HCT116 (cell line): ENCODE measurements around the gene ITIH3. TPM values are rescaled to one million over a fixed set of nuclear protein-coding genes. Genes with fewer than 3 reads are reported as not detected.

Source experiments
- ATAC-seq: fragments of 200-7000 bp; cut with Tn5 transposase; 2 replicates; pipeline ENCODE4 v1.9.1; 2020; ENCODE audit warnings: mild to moderate bottlenecking, moderate library complexity
- BruUV-seq: library from RNA; stranded (reverse); fragments of 400-500 nt; replicated peaks from 2 replicates; lab custom pipeline; 2021; lab: Mats Ljungman, UMichigan
- CTCF ChIA-PET: fragments of 300-600 bp; sonication (Branson Sonifier 250); formaldehyde crosslinking; loops from one replicate; lab custom pipeline; 2021; ENCODE audit warnings: antibody characterized with exemption; lab: Charles Lee
- POLR2A ChIA-PET: fragments of 300-600, 350-600 bp; sonication (Branson Sonifier 250); formaldehyde crosslinking; loops from one replicate; lab custom pipeline; 2021; ENCODE audit warnings: antibody characterized with exemption; lab: Charles Lee
- RAD21 ChIA-PET, 2 experiments: fragments of 300-600 bp; sonication (Branson Sonifier 250); formaldehyde crosslinking; loops; one replicate each; lab custom pipeline; 2023; ENCODE audit warnings: low total read pairs in 2 of 2; ENCODE audit not compliant: uncharacterized antibody in 2 of 2, unreplicated experiment in 2 of 2, low non-redundant PET in 1 of 2; lab: Charles Lee
- DNase-seq: peaks from one replicate; pipeline ENCODE4 v3.0.0-alpha.2; 2010; ENCODE audit warnings: low read depth, low spot score
- H2AFZ ChIP-seq: fragments of 200-600 bp; shearing (Covaris generic), sonication (generic); 2 replicates; pipeline ENCODE4 v1.6.1; 2017; ENCODE audit warnings: low read depth, mixed run types, mixed read lengths, antibody characterized with exemption, low read length; ENCODE audit not compliant: poor library complexity, severe bottlenecking
- H3K27ac ChIP-seq: 2 replicates; pipeline ENCODE4 v1.5.1; 2012; ENCODE audit warnings: low read depth, low read length
- H3K27me3 ChIP-seq: fragments of 200-600 bp; sonication (generic); 2 replicates; pipeline ENCODE4 v1.6.1; 2016; ENCODE audit warnings: mixed run types, low read length, mixed read lengths; ENCODE audit not compliant: insufficient read depth
- H3K36me3 ChIP-seq, 2 experiments: fragments of 200-500 bp in 1 of 2; fragments of 200-600 bp in 1 of 2; sonication (Bioruptor generic) in 1 of 2; sonication (generic) in 1 of 2; 2 replicates each; pipeline versions ENCODE4 v1.5.1 to v1.6.1; 2014 to 2016; ENCODE audit warnings: low read length in 2 of 2, inconsistent platforms in 1 of 2, mixed read lengths in 1 of 2, mixed run types in 1 of 2; ENCODE audit not compliant: insufficient read depth in 2 of 2, control insufficient read depth in 1 of 2
- H3K4me1 ChIP-seq, 2 experiments: fragments of 200-600 bp in 1 of 2; sonication (generic) in 1 of 2; 2 replicates each; pipeline versions ENCODE4 v1.5.1 to v1.6.1; 2012 to 2017; ENCODE audit warnings: low read length in 2 of 2, inconsistent platforms in 1 of 2, mild to moderate bottlenecking in 1 of 2, mixed read lengths in 1 of 2, mixed run types in 1 of 2, moderate library complexity in 1 of 2; ENCODE audit not compliant: insufficient read depth in 2 of 2, control insufficient read depth in 1 of 2
- H3K4me2 ChIP-seq: fragments of 200-600 bp; sonication (generic); 2 replicates; pipeline ENCODE4 v1.6.1; 2017; ENCODE audit warnings: mixed run types, low read length, mixed read lengths
- H3K4me3 ChIP-seq, 2 experiments: fragments of 200-600 bp in 1 of 2; sonication (generic) in 1 of 2; replicated peaks in 1 of 2; 2 replicates each; pipeline ENCODE4 v1.5.1; 2011 to 2016; ENCODE audit warnings: low read length in 2 of 2, control low read depth in 1 of 2, low read depth in 1 of 2, mild to moderate bottlenecking in 1 of 2, mixed read lengths in 1 of 2, mixed run types in 1 of 2
- H3K79me2 ChIP-seq: fragments of 200-600 bp; sonication (generic); 2 replicates; pipeline ENCODE4 v1.6.1; 2017; ENCODE audit warnings: mild to moderate bottlenecking, mixed run types, low read length, moderate library complexity, mixed read lengths; ENCODE audit not compliant: insufficient read depth
- H3K9ac ChIP-seq: fragments of 200-600 bp; sonication (generic); 2 replicates; pipeline ENCODE4 v1.6.1; 2016; ENCODE audit warnings: low read length, mixed read lengths
- H3K9me2 ChIP-seq: fragments of 200-600 bp; sonication (generic), shearing (Covaris generic); 2 replicates; pipeline ENCODE4 v1.6.1; 2017; ENCODE audit warnings: mixed run types, mild to moderate bottlenecking, moderate library complexity; ENCODE audit not compliant: insufficient read depth
- H3K9me3 ChIP-seq, 2 experiments: fragments of 200-500 bp in 1 of 2; fragments of 200-600 bp in 1 of 2; sonication (Bioruptor generic) in 1 of 2; sonication (generic) in 1 of 2; 2 replicates each; pipeline ENCODE4 v1.6.1; 2014 to 2017; ENCODE audit warnings: low read length in 2 of 2, mixed read lengths in 2 of 2, inconsistent platforms in 1 of 2, low read depth in 1 of 2, mild to moderate bottlenecking in 1 of 2, mixed run types in 1 of 2, moderate library complexity in 1 of 2; ENCODE audit not compliant: control insufficient read depth in 1 of 2, insufficient read depth in 1 of 2
- H4K20me1 ChIP-seq: fragments of 200-600 bp; sonication (generic), shearing (Covaris generic); 2 replicates; pipeline ENCODE4 v1.6.1; 2017; ENCODE audit warnings: mixed run types, mild to moderate bottlenecking, moderate library complexity; ENCODE audit not compliant: insufficient read depth
- CEBPB ChIP-seq: IDR thresholded peaks from 2 replicates; pipeline ENCODE4 v1.6.1; 2012; ENCODE audit warnings: low read depth
- CTCF ChIP-seq, 3 experiments: fragments of 200-600 bp in 1 of 3; sonication (generic) in 1 of 3; IDR thresholded peaks in 2 of 3; conservative IDR thresholded peaks in 1 of 3; 2 replicates each; pipeline ENCODE4 v1.5.1; 2012 to 2017; ENCODE audit warnings: low read depth in 2 of 3, low read length in 2 of 3, antibody characterized with exemption in 1 of 3, borderline replicate concordance in 1 of 3, control low read depth in 1 of 3, mild to moderate bottlenecking in 1 of 3, mixed read lengths in 1 of 3, mixed run types in 1 of 3, moderate library complexity in 1 of 3; ENCODE audit not compliant: insufficient read depth in 1 of 3
- EZH2phosphoT487 ChIP-seq: fragments of 200-600 bp; IDR thresholded peaks from 2 replicates; pipeline ENCODE4 v1.6.1; 2018; ENCODE audit warnings: antibody characterized with exemption, borderline replicate concordance
- POLR2A ChIP-seq: IDR thresholded peaks from 2 replicates; pipeline ENCODE4 v1.7.0; 2011; ENCODE audit warnings: borderline replicate concordance; ENCODE audit not compliant: insufficient read depth, insufficient read length; ENCODE audit errors: extremely low read depth
- REST ChIP-seq: IDR thresholded peaks from 2 replicates; pipeline ENCODE4 v1.6.1; 2012; ENCODE audit warnings: low read depth
- ZNF274 ChIP-seq: fragments of 200-500 bp; sonication (Bioruptor generic); IDR thresholded peaks from 2 replicates; pipeline ENCODE4 v1.6.1; 2014; ENCODE audit warnings: mild to moderate bottlenecking, low read depth, low read length, inconsistent platforms
- intact Hi-C: fragments of 100-400 bp; cut with micrococcal nuclease; formaldehyde crosslinking; loops from 2 replicates; pipeline ENCODE4 v1.10.0; 2022
- total RNA-seq: library from RNA; stranded (reverse); gene quantifications from one replicate; pipeline ENCODE4 v1.2.1, GENCODE V29; 2021; ENCODE audit not compliant: unreplicated experiment
- TF ChIP-seq, protein P1 (sequence below): IDR thresholded peaks from 2 replicates; pipeline ENCODE4 v1.6.1; 2012

ITIH3 gene
- total RNA-seq, 1 experiment from 2014 or later = 0.44 TPM

- CTCF ChIA-PET = no interaction called here
- POLR2A ChIA-PET = no interaction called here
- H3K9ac ChIP-seq = no peak overlapping the region
- H3K4me2 ChIP-seq = no peak overlapping the region
- RAD21 ChIA-PET = no interaction called here
- no TSS peak for BruUV-seq
- no peak for ATAC-seq
- no peaks in the 10 kb centered on the region for H3K9me3 ChIP-seq
- H3K27ac ChIP-seq = no peak overlapping the region
- H3K4me3 ChIP-seq = no peak overlapping the region
- no peaks in the 10 kb centered on the region for H3K4me1 ChIP-seq
- no peaks in the 10 kb centered on the region for H3K27me3 ChIP-seq
- H3K9me2 ChIP-seq = no peaks in the 10 kb centered on the region
- H2AFZ ChIP-seq = no peak overlapping the region
- intact Hi-C loops = no loop called here
- H3K36me3 ChIP-seq = no peaks in the 10 kb centered on the region
- TF ChIP-seq CTCF (IDR thresholded peaks at IDR 0.05 in 2 of 3, conservative IDR thresholded peaks at IDR 0.05 in 1 of 3; ENCODE audit: borderline replicate concordance in 1 of 3, insufficient read depth in 1 of 3, low read depth in 2 of 3, low read length in 2 of 3) (no peak), POLR2A (no peak), EZH2phosphoT487 (no peak), ZNF274 (no peak), REST (no peak), CEBPB (no peak)
- TF ChIP-seq, protein P1, sequence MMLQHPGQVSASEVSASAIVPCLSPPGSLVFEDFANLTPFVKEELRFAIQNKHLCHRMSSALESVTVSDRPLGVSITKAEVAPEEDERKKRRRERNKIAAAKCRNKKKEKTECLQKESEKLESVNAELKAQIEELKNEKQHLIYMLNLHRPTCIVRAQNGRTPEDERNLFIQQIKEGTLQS = no peak
- no peak for DNase-seq
- no peaks in the 10 kb centered on the region for H4K20me1 ChIP-seq
- H3K79me2 ChIP-seq = no peaks in the 10 kb centered on the region
Observed at GRCh38 chr3:52839268-52839575, 44.6 kb downstream of the ITIH3 start.
